A549 (cell line): ENCODE data around the gene HOXC12. TPM values are rescaled to one million over a fixed set of nuclear protein-coding genes. Genes with fewer than 3 reads are reported as not detected.
A peak's percentile ranks its signal among the peaks of the same experiment; 100 is the strongest.

Experiments used
- ATAC-seq, 2 experiments: fragments of 200-7000 bp in 1 of 2; fragments of >200 bp in 1 of 2; cut with Nextera tagmentation in 1 of 2; cut with Tn5 transposase in 1 of 2; 3 replicates each; pipeline versions ENCODE4 v1.8.0 to v1.9.1; 2018 to 2020; ENCODE audit warnings: mild to moderate bottlenecking in 1 of 2, moderate library complexity in 1 of 2
- CTCF ChIA-PET: fragments of 300-600 bp; sonication (Branson Sonifier 250); formaldehyde crosslinking; extraction: SDS; loops from one replicate; lab custom pipeline; 2021; ENCODE audit warnings: antibody characterized with exemption, inconsistent platforms; lab: Yijun Ruan, JAX
- POLR2A ChIA-PET: fragments of 350-600 bp; formaldehyde crosslinking; extraction: SDS; loops from one replicate; lab custom pipeline; 2021; ENCODE audit warnings: antibody characterized with exemption, inconsistent platforms; lab: Yijun Ruan, JAX
- DNase-seq, 2 experiments: peaks; one replicate each; pipeline versions ENCODE4 v3.0.0 to v3.0.0-alpha.2; 2011 to 2016; ENCODE audit warnings: low read depth in 1 of 2, low spot score in 1 of 2
- FAIRE-seq: peaks from 2 replicates; lab custom pipeline; 2011; peaks lifted over from hg19 to GRCh38; lab: Jason Lieb, UNC
- H3K27ac ChIP-seq, 2 experiments: fragments of >200 bp; sonication (Bioruptor Twin); formaldehyde crosslinking; 3 replicates each; pipeline ENCODE4 v1.5.1; 2016 to 2017
- H3K4me1 ChIP-seq: fragments of >200 bp; sonication (Bioruptor Twin); formaldehyde crosslinking; 3 replicates; pipeline ENCODE4 v1.6.1; 2016
- H3K4me2 ChIP-seq: fragments of >200 bp; sonication (Bioruptor Twin); formaldehyde crosslinking; 3 replicates; pipeline ENCODE4 v1.6.1; 2016
- H3K4me3 ChIP-seq: fragments of >200 bp; sonication (Bioruptor Twin); formaldehyde crosslinking; 3 replicates; pipeline ENCODE4 v1.5.1; 2016
- H3K9me3 ChIP-seq: fragments of >200 bp; sonication (Bioruptor Twin); formaldehyde crosslinking; 3 replicates; pipeline ENCODE4 v1.6.1; 2016
- CEBPB ChIP-seq, 2 experiments: fragments of >200 bp in 1 of 2; sonication (Bioruptor Twin) in 1 of 2; formaldehyde crosslinking in 1 of 2; IDR thresholded peaks; 2 replicates each; pipeline ENCODE4 v1.6.1; 2012 to 2016
- FOXS1 ChIP-seq: fragments of 250-450 bp; sonication (Bioruptor Pico); IDR thresholded peaks from 2 replicates; pipeline ENCODE4 v1.5.0; 2020; ENCODE audit warnings: mild to moderate bottlenecking, moderate library complexity
- MAFK ChIP-seq: fragments of 450-650 bp; IDR thresholded peaks from 2 replicates; pipeline ENCODE4 v1.6.1; 2014; ENCODE audit not compliant: partially characterized antibody
- NFE2L2 ChIP-seq: fragments of 150-350 bp; conservative IDR thresholded peaks from 2 replicates; pipeline ENCODE4 v1.6.1; 2014; ENCODE audit warnings: low read length
- TFCP2L1 ChIP-seq: fragments of 250-450 bp; sonication (Bioruptor Pico); IDR thresholded peaks from 2 replicates; pipeline ENCODE4 v1.5.0; 2021; ENCODE audit warnings: mild to moderate bottlenecking
- ZC3H11A ChIP-seq: fragments of 450-650 bp; IDR thresholded peaks from 2 replicates; pipeline ENCODE4 v1.6.1; 2014; ENCODE audit warnings: antibody characterized with exemption, mild to moderate bottlenecking
- WGBS: methylation state at CpG from one replicate; pipeline ENCODE4 v1.1.6; 2017; ENCODE audit errors: missing lambda C conversion rate; 5-methylcytosine and 5-hydroxymethylcytosine counted together
- polyA plus RNA-seq, 4 experiments: library from polyadenylated mRNA; depleted of rRNA in 3 of 4; stranded (reverse); fragments of >200 nt; fragmentation: RNase III in 1 of 4; extraction: RNeasy Plus Mini Kit Qiagen cat#74134 plus additional on column Dnase treatment in 1 of 4; gene quantifications; 2 replicates in 3 of 4; 3 replicates in 1 of 4; pipeline ENCODE4 v1.2.3, GENCODE V29; 2011 to 2017
- TF ChIP-seq, protein P1 (sequence below): IDR thresholded peaks from 2 replicates; pipeline ENCODE4 v1.6.1; 2012
- TF ChIP-seq, protein P2 (sequence below): IDR thresholded peaks from 2 replicates; pipeline ENCODE4 v1.6.1; 2012; ENCODE audit warnings: low read depth, borderline replicate concordance

The HOXC12 gene
- polyA plus RNA-seq, 2 of the 4 experiments (the other 2 are of a cell fraction), result not detected

DNA sequence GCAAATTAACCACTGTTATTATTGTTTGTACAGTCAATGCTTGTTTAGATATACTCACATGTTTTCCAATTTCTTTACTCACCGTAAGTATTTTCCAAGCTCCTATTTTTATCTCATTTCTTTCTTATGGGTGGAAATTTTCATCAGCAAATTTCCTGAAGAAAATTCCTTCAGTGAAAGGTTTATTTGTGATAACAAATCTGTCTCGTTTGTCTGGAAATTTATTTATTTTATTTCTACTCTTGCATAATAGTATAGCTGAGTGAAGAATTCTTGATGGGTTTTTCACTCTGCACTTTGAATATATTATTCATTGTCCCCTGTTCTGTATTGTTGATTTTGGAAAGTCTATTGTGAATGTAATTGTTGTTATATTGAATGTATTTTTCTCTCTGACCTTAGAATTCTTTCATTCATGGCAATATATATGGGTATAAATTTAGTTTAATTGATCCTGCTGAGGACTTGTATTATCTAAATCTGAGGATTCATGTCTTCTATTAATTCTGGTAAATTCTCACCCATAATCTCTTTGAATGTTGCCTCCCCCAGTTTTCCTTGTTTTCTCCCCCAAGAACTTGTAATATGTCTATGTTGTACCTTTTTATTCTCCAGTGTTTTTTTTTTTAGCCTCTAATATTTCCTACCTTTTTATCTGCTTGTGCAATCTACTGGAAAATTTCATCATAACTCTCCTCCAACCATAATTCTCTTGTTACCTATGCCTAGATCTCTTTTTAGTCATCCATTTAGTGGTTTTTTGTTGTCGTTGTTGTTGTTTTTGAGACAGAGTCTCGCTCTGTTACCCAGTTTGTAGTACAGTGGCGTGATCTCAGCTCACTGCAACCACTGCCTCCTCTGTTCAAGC lies 37.7 kb upstream of the HOXC12 start:
- 58% methylated on average over 5 of the region's 5 CpGs for WGBS
- Histone ChIP-seq H3K4me3 (no peak overlapping the region), H3K27ac (peak overlapping the region in 1 of 2 experiments; percentile 18; a peak in 1 of 6 replicates), H3K4me1 (no peaks in the 10 kb centered on the region), H3K4me2 (no peak overlapping the region), H3K9me3 (no peaks in the 10 kb centered on the region)
- ATAC-seq, result no peak
- no peak for TF ChIP-seq MAFK
- TF ChIP-seq CEBPB (IDR thresholded peaks at IDR 0.05), result peak; percentile 29 to 48; a peak in 1 of 4 replicates
- ChIA-PET CTCF (interaction anchor here (1.7 kb wide), 1 partner anchor 171 kb away, joined by 5 read pairs; no protein-coding TSS in a partner anchor), POLR2A (no interaction called here)
- FAIRE-seq, result no peak
- no peak for DNase-seq

DNA sequence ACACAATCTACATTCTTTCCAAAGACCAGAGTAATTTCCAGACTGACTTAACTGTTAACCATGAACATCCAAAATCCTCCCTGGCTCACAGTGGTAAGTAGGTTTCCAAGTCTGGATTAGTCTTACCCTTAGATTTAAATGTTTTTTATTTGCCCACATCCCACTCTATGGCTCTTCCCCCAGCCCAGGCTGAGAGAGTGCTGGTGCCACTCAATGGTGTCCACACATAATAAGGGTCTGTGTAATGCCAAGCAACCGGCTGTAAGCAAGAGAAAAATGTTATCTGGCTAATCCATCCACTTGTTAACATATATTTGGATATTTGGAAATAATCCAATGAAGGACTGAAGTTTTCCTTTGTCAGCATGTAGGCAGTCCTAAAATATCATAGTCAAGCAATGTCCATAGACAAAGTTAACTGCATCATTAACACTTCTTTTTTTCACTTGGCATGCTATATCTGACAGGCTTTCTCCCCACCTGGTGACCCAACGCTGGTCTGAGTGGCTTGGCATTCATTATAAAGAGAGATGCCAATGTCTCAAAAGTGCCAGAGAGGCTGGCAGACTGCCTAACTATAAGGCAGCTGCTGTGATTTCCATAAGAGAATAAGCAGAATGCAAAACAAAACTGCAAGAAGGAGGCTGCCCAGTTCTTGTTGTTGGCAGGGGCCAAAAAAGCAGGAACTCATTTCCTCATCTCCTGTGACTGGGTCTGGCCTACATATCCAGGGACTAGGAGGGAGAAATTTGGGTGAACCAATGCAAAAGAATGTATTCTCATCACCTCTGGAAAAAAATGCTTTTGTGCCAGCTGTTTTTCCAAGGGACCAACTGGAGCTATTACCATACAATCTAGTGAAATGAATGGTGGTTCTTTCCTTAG lies 29.9 kb upstream of the HOXC12 start:
- H3K27ac ChIP-seq, result no peak overlapping the region
- ChIA-PET CTCF (interaction anchor here (0.8 to 1.6 kb wide), 3 partner anchors 60 to 181 kb away, joined by 3 to 4 read pairs (median 3); partner anchors contain the start of gene HOXC10), POLR2A (no interaction called here)
- no peak for TF ChIP-seq FOXS1 (CRISPR knock-in tag)
- FAIRE-seq (no peak), ATAC-seq (no peak), DNase-seq (no peak)
- 0 out of 3 replicates have a peak, but pooled peaks cover 7% of the 10 kb centered on the region for H3K4me1 ChIP-seq
- WGBS, result 13% methylated on average over 2 of the region's 2 CpGs
- no peak overlapping the region for H3K4me3 ChIP-seq
- H3K9me3 ChIP-seq, result no peaks in the 10 kb centered on the region
- no peak overlapping the region for H3K4me2 ChIP-seq

DNA sequence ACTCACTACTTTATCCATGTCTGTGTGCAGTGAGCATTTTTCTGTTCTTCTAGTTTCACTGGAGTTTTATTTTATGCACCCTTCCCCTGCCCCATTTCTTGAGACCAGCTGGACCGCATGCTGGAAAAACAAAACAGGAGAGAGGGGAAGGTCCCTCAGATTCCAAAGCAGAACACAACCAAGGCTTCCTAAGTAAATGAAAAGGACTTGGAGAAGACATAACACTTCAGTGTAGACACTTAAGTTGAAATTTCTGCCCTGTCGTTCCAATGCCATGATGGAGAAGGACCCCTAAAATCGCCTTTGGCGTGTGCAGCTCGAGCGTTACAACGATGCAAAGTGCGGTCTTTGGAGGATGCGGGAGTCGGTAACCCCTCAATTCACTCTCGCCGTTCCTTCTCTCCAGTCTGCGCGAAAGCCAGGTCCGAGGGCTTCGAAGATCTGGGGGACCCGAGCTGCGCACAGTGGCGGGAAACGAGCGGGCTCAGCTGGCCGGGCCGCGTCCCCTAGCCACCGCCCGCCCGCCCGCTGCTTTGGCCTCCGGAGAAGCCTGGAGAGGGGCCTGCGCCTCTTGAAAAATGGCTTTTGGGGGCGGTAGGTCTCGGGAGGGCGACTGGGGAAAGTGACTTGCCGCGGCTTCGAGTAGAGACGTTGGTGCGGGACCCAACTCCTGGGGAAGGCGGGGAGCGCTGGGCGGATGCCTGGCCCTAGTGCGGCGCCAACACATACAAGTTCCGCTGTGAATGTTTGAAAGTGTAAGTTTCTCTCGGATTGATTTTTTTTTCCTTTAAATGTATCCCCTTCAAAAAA lies 27.3 kb upstream of the HOXC12 start:
- FAIRE-seq (no peak), DNase-seq (no peak), ATAC-seq (no peak)
- Histone ChIP-seq H3K4me1 (0 out of 3 replicates have a peak, but pooled peaks cover 7% of the 10 kb centered on the region), H3K9me3 (no peaks in the 10 kb centered on the region), H3K4me2 (peak overlapping the region; percentile 83), H3K4me3 (peak overlapping the region; percentile 42), H3K27ac (peak overlapping the region; percentile 18 to 48; a peak in 2 of 6 replicates)
- WGBS, result 77% methylated on average over 41 of the region's 45 CpGs
- ChIA-PET POLR2A (no interaction called here), CTCF (interaction anchor here (1.0 to 1.7 kb wide), 7 partner anchors 11 to 289 kb away, joined by 3 to 5 read pairs (median 4); partner anchors contain the start of gene HOXC10)
- TF ChIP-seq ZC3H11A (no peak), CEBPB (IDR thresholded peaks at IDR 0.05) (no peak)
- TF ChIP-seq, protein P1, sequence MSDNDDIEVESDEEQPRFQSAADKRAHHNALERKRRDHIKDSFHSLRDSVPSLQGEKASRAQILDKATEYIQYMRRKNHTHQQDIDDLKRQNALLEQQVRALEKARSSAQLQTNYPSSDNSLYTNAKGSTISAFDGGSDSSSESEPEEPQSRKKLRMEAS, result no peak
- TF ChIP-seq, protein P2, sequence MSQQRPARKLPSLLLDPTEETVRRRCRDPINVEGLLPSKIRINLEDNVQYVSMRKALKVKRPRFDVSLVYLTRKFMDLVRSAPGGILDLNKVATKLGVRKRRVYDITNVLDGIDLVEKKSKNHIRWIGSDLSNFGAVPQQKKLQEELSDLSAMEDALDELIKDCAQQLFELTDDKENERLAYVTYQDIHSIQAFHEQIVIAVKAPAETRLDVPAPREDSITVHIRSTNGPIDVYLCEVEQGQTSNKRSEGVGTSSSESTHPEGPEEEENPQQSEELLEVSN, result no peak

DNA sequence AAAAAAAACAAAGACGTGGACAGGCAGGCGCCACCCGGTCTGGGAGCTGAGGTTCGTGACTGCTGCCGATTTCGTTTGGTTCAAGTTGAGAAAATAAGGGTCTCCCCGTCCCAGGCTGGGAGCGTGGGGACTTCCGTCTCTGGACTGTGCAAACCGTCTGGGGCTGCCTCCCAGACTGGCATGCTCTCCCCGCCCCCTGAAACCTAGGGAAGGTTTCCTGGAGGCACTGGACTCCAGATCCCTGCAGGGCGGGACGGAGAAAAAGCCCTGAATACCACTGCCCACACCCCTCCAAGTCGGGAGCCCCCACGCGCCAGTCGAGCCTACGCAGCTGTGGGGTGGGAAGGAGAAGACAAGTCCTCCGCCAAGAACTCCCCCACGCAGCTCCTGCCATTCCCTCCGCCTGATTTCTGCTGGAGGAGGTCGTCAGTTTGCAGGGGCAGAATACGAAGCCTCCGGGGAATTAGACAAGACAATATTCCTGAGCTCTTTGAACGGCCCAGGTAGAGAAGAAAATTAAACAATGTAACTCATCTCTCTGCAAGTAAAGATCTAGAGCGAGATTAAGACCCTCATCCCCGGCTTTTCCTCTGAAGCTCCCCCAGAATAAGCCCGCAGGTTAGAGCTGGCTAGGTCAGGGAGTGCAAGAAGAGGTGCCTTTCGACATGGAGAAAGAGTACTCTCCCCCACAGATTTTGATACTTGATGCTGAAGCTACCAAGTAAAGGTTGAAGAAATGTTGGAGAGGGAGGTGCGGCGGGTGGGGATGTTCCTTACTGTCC lies 26.5 kb upstream of the HOXC12 start:
- H3K4me2 ChIP-seq, result peak overlapping the region; percentile 83
- no peak for DNase-seq
- no peak for FAIRE-seq
- H3K4me3 ChIP-seq, result peak overlapping the region; percentile 42
- ChIA-PET POLR2A (interaction anchor here (0.5 kb wide), 1 partner anchor 100 kb away, joined by 5 read pairs; no protein-coding TSS in a partner anchor), CTCF (interaction anchor here (1.0 to 1.7 kb wide), 6 partner anchors 10 to 192 kb away, joined by 3 to 5 read pairs (median 4); partner anchors contain the start of gene HOXC10)
- TF ChIP-seq NFE2L2, result no peak
- no peak for TF ChIP-seq MAFK
- no peak for TF ChIP-seq TFCP2L1 (CRISPR knock-in tag)
- peak; percentile 40 to 84; a peak in 4 of 6 replicates for ATAC-seq
- 14% methylated on average over 31 of the region's 31 CpGs for WGBS
- H3K4me1 ChIP-seq, result 0 out of 3 replicates have a peak, but pooled peaks cover 7% of the 10 kb centered on the region
- no peaks in the 10 kb centered on the region for H3K9me3 ChIP-seq
- H3K27ac ChIP-seq, result peak overlapping the region; percentile 18 to 48; a peak in 3 of 6 replicates
